Activated naive CD4-positive, alpha-beta T cell treated with anti-CD3 and anti-CD28 coated beads, Interleukin-2, amount 50 U/mL, for 16 hours (primary cell): ENCODE measurements around the gene BCL10.
A peak's percentile ranks its signal among the peaks of the same experiment; 100 is the strongest.

ENCODE experiments used
- DNase-seq: peaks from one replicate; pipeline ENCODE4 v3.0.0-alpha.2; 2020

The BCL10 gene

DNA sequence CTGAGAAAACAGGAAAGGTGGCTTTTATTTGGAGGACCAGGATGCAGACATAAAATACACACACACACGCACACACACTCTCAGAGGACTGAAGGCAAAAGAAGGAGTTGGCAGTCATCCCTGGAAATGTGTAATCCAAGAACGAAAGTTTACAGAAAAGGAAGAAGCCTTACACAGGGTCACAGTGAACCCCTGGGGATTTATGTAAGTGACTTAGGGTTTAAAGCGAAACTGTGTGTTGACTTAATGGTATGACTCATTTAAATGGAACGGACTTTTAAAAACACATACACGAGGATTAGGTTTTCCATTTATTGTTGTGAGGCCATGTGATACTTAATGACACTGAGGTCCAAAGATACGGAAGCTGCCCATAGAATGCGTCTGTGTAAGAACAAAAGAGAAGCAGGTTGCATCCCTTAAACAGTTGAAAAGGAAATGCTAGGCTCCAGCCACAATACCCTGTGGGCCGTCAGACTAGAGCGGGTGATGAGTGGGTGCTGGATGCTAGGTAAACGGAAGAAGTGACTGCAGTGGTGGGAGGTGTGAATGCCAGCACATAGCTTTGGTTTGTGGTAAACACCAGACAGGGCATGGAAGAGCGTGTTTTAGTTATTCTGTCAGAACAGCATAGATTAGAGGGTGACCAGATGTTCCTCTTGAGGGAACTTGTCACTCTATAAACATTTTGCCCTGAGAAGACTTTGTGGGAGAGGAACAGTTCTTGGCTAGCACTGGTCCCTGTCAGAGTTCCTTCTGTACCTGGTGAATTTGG is 21.6 kb upstream of the BCL10 start:
- DNase-seq: peak; percentile 72

DNA sequence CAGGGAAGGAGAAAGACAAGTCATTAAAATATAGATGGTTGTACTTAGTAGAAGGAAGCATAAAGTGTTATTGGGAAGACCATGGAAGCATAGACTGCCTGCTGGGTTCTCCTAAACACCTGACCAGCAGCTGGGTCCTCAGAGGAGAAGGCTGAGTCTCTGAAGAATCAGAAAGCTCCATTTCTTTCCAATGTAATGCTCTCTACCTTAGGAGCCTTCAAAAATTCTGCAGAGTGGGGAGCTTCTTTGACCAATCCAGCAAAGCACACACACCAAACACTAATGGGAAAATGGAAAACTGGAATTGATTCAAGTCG is 21.1 kb upstream of the BCL10 start:
- no peak for DNase-seq

DNA sequence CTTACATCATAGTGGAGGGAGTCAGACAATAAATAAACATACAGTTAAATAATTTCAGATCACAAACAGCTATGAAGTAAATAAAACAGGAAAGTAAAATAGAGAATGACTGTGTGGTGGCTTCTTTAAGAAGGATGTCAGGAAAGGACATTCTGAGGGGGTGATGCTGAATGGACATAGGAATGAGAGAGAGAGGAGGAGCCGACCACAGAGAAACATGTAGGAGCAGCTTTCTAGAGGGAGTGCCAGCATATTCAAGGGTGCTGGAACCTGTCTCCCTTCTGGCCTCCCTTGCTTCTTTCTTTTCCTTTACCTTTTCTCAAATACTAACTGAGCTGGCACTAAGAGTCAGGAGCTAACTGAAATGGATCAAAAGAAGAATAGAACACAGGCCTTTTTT is 20.5 kb upstream of the BCL10 start:
- DNase-seq: no peak

GRCh38 chr1:85295654-85296053 is 19.2 kb upstream of the BCL10 start:
- DNase-seq: no peak

DNA sequence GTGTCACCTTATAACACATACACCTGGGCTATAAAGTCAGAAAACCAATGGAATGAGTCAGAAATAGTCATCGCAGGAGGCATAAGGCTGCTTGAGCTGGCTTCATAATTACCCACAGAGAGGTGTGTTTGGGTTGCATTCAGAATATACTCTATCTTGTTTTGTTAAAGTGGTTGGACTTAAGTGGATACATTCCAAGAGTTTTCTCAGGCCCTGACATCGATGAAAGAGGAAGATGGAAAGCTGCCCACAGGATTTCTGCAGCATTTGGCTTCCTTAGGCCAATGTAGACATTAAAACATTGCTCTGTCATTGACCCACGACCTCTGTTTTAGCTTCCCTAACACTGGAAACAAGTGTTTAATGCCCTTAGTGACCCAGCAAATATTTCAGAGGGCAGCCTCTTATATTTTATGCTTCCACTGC is 18.6 kb upstream of the BCL10 start:
- no peak for DNase-seq

DNA sequence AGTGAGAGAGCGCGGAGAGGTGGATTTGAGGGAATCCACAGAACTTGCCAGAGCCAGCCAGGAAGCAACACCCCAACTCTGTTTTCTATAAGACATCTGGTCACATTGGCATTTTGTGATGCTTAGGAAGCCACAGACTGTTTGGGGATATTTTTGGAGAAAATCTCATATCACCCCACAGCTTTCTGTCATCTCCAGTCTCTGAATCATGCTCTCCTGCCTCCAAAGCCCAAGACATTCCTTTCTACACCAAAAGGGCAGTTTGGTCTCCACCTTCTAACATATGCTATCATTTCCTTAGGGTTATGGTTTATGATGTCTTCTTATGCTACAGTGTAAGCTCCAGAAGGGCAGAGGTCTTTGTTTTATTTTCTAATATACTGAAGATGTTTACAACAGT is 14.4 kb upstream of the BCL10 start:
- no peak for DNase-seq

- DNase-seq: no peak
Measured at GRCh38 chr1:85289848-85290335, 13.5 kb upstream of the BCL10 start.

- DNase-seq: no peak
Measured at GRCh38 chr1:85289207-85289847, 12.9 kb upstream of the BCL10 start.

- no peak for DNase-seq
Measured at GRCh38 chr1:85284202-85284601, 7.8 kb upstream of the BCL10 start.

DNA sequence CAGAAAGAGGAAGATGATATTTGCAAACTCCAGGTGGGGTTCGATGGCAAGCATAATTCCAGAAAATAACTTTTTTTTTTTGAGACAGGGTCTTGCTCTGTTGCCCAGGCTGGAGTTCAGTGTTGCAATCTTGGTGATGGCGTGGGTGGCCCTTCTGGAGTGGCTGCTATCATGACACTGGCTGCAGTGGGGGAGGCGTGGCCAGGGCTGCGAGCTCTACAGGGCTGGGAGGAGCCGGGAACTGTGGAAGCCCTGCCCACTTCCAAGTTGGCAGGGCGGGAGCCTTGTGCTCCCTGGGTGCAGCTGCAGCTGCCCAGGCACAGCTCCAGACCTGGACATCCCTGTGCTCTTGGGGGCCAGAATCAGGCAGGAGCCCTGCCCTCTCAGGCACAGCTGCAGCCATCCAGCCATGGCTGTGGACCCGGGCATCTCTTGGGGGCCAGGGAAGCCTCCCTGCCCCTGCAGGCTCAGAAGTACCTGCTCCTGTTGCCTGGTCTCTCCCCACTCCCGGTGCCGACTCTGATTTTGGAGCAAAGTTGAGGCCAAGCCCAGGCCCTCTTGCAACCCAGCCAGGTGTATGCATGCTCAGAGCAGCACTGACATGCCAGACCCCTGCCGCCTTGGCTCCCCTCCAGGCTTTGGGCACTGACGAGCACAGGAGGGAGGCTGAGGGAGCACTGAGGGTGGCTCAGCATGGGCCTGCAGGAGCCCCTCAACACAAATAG is 7.2 kb upstream of the BCL10 start:
- DNase-seq: no peak

- DNase-seq: no peak
Measured at GRCh38 chr1:85282424-85282823, 6.0 kb upstream of the BCL10 start.

- DNase-seq: no peak
Measured at GRCh38 chr1:85280636-85281035, 4.2 kb upstream of the BCL10 start.

GRCh38 chr1:85279458-85280080 is 3.1 kb upstream of the BCL10 start:
- DNase-seq: no peak

DNA sequence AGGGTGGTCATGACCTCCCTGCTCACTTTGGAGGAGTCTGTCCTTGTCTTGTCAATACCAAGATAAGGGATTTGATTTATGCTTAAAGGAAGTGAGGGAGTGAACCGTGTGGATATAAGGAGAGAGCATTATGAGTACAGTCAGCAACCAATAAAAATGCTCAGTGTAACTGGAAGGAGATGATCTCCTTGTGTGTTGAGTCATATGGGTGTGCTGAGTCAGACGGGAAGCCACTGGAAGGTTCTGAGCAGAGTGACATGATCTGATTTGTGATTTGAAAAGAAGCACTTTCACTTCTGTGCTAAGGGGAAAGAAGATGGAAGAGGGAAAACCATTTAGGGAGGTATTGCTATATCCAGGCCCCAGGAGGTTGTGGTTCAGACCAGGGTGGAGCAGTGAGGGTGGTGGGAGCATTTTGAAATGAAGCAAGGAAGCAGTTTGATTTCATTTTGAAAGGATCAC is 2.5 kb upstream of the BCL10 start:
- peak; percentile 36 for DNase-seq

DNA sequence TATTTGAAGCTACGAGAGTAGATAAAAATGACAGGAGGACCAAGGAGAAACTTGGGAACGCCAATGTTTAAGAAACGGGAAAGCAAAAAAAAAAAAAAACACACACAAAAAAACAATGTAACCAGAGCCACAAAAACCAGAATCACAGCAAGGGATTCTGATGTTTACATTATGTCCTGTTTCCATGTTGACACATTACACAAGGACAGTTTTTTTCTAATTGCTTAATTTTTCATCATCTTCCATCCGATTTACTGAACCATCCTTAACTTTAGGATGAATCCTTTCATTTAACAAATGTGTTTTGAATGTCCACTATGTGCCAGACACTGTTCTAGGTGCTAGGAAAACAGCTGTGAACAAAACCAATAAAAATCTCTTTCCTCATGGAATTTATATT is 1.4 kb upstream of the BCL10 start:
- no peak for DNase-seq

DNA sequence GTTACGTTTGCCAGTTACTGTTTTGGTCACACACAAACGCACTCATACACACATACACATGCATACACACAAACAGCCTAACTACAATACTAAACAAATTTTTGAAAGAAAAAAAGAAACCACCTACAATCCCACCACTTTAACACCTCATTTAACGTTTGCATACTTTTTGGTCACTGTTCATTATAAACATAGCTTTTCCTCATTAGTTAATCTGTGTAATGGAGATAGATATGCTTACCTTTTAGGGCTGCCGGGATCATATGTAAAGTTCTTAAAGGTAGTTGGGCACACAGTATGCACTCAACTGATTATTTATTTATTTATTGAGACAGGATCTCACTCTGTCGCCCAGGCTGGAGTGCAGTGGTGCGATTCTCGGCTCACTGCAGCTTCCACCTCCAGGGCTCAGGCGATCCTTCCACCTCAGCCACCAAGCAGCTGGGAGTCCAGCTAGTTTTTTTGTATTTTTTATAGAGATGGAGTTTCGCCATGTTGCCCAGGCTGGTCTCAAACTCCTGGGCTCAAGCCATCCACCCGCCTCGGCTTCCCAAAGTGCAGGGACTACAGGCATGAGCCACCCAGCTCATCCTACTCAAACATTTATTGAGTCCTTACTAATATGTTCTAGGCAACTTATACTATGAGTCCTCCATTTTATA is 677 bp upstream of the BCL10 start:
- no peak for DNase-seq

GRCh38 chr1:85275701-85276214 is 674 bp downstream of the BCL10 start:
- peak; percentile 27 for DNase-seq

DNA sequence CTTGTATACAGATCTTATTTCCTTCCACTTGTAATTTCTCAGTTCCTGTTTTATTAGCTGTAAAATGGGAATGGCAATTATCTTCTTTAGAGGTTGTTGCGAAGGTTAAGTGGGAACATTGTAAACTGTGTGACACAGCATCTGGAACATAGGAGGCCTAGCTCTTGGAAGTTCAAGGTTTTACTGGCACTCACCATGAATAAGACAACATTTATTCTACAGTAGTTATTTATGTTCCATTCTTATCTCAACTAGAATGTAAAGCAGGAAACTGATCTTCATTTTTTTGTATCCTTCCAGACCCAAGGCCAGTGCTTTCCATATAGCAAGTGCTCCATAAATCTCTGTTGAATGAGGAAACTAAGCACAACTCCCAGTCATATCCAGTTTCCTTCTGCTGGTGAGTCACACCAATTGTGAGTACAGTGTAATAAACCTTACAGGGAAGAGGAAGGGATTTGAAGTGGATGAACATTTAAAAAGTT is 1.4 kb downstream of the BCL10 start:
- no peak for DNase-seq

GRCh38 chr1:85273397-85273796 is 3.0 kb downstream of the BCL10 start:
- DNase-seq: no peak

- DNase-seq: no peak
Measured at GRCh38 chr1:85268801-85269585, 7.4 kb downstream of the BCL10 start.

DNA sequence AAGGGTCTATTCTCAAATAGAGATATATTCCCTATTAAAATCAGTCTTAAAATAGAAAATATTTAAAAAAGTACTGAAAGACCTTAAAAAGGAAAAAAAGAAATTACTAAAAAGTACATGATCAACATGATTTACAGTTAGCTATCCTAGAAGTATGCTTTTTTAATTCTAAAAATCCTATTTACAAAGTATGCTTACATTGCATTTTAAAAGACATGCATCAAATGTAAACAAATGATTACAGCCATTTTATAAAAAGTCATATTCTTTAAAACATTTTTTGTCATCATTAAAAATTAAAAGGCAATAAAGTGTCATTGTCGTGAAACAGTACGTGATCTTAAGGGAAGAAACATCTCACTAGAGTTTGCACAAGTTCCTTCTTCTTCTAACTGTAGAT is 9.1 kb downstream of the BCL10 start:
- no peak for DNase-seq

- DNase-seq: no peak
Measured at GRCh38 chr1:85264150-85264549, 12.3 kb downstream of the BCL10 start.
